ENCODE measurements around the gene PPCS. TPM values are rescaled to one million over a fixed set of nuclear protein-coding genes. Genes with fewer than 3 reads are reported as not detected.

Gene PPCS
- total and polyA plus RNA-seq, 2 of the 8 experiments (the other 6 are each of a cell fraction or from before 2014, with no cell fraction given) = 24.5 to 35.3 TPM

DNA sequence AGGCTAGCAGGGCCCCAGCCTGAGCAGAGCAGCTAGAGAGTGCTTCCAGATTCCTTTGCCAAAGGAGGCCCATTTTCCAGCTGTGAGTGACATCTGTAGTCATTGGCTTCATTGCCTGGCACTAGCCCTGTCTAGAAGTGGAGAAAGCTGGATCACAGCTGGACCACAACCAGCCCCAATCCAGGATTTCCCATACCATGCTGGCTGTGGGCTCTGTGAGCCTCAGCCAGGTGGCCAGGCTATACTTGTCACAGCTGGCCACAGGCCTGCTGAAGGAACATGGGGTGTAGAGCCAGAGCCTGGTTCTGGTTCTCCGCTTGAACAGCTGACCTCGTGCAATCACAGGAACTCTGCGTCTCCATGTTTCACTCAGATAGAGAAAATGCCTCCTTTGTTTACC is 39.2 kb upstream of the PPCS start:
- Histone ChIP-seq H4K5ac (ENCODE audit: insufficient read length, low read depth, low read length) (no peak overlapping the region), H2BK5ac (ENCODE audit: low read depth, low read length) (no peak overlapping the region), H3K4me3 (ENCODE audit: extremely low read depth in 1 of 4, insufficient read depth in 2 of 4, low read depth in 3 of 4, low read length in 4 of 4) (no peak overlapping the region), H3K4me2 (ENCODE audit: insufficient read depth in 1 of 2, low read depth in 2 of 2, low read length in 2 of 2) (no peak overlapping the region), H3K18ac (ENCODE audit: extremely low read depth, low read length) (peak overlapping the region; percentile 26; the same call in 1 of the 2 replicates), H3K36me3 (ENCODE audit: control insufficient read depth in 2 of 4, insufficient read depth in 4 of 4, low read length in 3 of 4) (no peaks in the 10 kb centered on the region), H3K9ac (replicated peaks in 1 of 4; ENCODE audit: extremely low read depth in 1 of 4, low read depth in 3 of 4, low read length in 3 of 4) (no peak overlapping the region), H4K20me1 (replicated peaks in 1 of 2; ENCODE audit: control insufficient read depth in 1 of 2, insufficient read depth in 2 of 2, low read length in 2 of 2) (no peaks in the 10 kb centered on the region), H3K27me3 (replicated peaks in 1 of 4; ENCODE audit: control insufficient read depth in 3 of 4, extremely low read depth in 1 of 4, insufficient read depth in 3 of 4, low read length in 3 of 4) (no peaks in the 10 kb centered on the region), H3K9me3 (ENCODE audit: insufficient read depth in 2 of 2, low read depth in 1 of 2, low read length in 1 of 2) (no peaks in the 10 kb centered on the region), H2AFZ (ENCODE audit: low read length) (no peak overlapping the region), H2AK5ac (ENCODE audit: low read depth, low read length) (no peak overlapping the region), H3K23ac (ENCODE audit: insufficient read length) (no peak overlapping the region), H3K56ac (replicated peaks; ENCODE audit: insufficient read length, low read depth, low read length) (no peak overlapping the region), H4K91ac (replicated peaks; ENCODE audit: insufficient read length, low read length) (no peak overlapping the region), H4K8ac (ENCODE audit: extremely low read depth, insufficient read depth, low read length) (no peak overlapping the region), H3K23me2 (ENCODE audit: low read depth, low read length) (no peaks in the 10 kb centered on the region), H2BK12ac (ENCODE audit: low read depth, low read length) (no peak overlapping the region), H3K4ac (replicated peaks; ENCODE audit: insufficient read length, low read depth, low read length) (no peak overlapping the region), H2BK120ac (replicated peaks; ENCODE audit: low read depth, low read length) (no peak overlapping the region), H2BK20ac (ENCODE audit: low read length) (no peak overlapping the region), H3K4me1 (replicated peaks in 1 of 4; ENCODE audit: control insufficient read depth in 3 of 4, insufficient read depth in 4 of 4, low read length in 3 of 4) (peaks cover 0 to 10% (median 5%) of the 10 kb centered on the region in 4 experiments; a peak in 3 of 7 replicates), H3K79me1 (ENCODE audit: low read depth, low read length) (no peaks in the 10 kb centered on the region), H3K79me2 (ENCODE audit: control insufficient read depth in 1 of 2, insufficient read depth in 2 of 2, low read length in 2 of 2) (no peaks in the 10 kb centered on the region), H3K27ac (ENCODE audit: low read depth, low read length) (no peak overlapping the region), H2BK15ac (ENCODE audit: low read length) (no peak overlapping the region), H3K14ac (ENCODE audit: insufficient read length) (no peak overlapping the region)
- TF ChIP-seq SP2 (IDR thresholded peaks at IDR 0.05; ENCODE audit: low read length) (no peak), SUZ12 (IDR thresholded peaks at IDR 0.05; ENCODE audit: low read length) (no peak), TCF12 (IDR thresholded peaks at IDR 0.05; ENCODE audit: low read depth, low read length) (no peak), SP1 (IDR thresholded peaks at IDR 0.05; ENCODE audit: low read depth, low read length) (no peak), SIRT6 (IDR thresholded peaks at IDR 0.05; ENCODE audit: low read length) (no peak), NANOG (IDR thresholded peaks at IDR 0.05; ENCODE audit: insufficient read depth, low read depth, low read length, poor library complexity, severe bottlenecking) (no peak)
- no peak for FAIRE-seq
- CTCF ChIA-PET (ENCODE audit: partially characterized antibody) = interaction anchor here (0.5 to 0.6 kb wide), 2 partner anchors 15 to 34 kb away, joined by 3 read pairs; no protein-coding TSS in a partner anchor
- DNase-seq (ENCODE audit: low read depth in 1 of 2, low spot score in 2 of 2) = no peak
- WGBS, 2 experiments (ENCODE audit: extremely low coverage in 1 of 2, insufficient coverage in 1 of 2, insufficient read length in 1 of 2, insufficient replicate concordance in 2 of 2, low coverage in 1 of 2, low lambda C conversion rate in 2 of 2, missing lambda C conversion rate in 1 of 2) = 89% methylated on average over 3 of the region's 3 CpGs; no CpG with 5 or more reads in 1 of the 2 experiments
- POLR2A ChIA-PET (ENCODE audit: partially characterized antibody) = interaction anchor here (1.1 to 1.7 kb wide), 3 partner anchors 10 to 17 kb away, joined by 3 to 6 read pairs (median 3); no protein-coding TSS in a partner anchor
